Activated CD4-positive, alpha-beta T cell treated with anti-CD3 and anti-CD28 coated beads for 1 hour (primary cell): ENCODE measurements around the gene ITM2C.
A peak's percentile ranks its signal among the peaks of the same experiment; 100 is the strongest.

Source experiments
- DNase-seq: peaks from one replicate; pipeline ENCODE4 v3.0.0-alpha.2; 2020

Gene ITM2C

DNA sequence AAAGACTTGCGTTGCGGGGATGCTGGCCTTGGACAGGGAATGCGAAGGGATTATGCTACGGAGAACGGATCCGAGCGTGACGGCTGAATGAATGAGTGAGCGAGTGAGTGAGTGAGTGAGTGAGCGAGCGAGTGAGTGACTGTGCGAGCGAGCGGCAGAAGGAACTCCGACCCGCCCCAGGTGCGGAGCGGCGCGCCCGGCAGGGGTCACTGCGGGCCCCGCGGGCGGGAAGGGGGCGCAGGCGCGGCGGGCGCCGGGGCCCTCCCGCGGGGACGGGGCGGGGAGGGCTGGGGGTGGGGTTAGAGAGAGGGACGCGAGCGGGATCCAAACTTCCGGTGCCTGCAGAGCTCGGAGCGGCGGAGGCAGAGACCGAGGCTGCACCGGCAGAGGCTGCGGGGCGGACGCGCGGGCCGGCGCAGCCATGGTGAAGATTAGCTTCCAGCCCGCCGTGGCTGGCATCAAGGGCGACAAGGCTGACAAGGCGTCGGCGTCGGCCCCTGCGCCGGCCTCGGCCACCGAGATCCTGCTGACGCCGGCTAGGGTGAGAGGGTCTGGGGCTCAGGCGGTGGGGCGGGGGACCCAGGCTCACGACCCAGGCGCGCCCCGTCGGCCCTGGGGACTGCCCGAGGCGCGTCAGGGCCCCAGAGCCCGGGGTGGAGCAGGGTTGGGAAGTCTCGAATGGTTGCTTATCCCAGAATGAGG, at the start of gene ITM2C:
Gene ITM2C (plus strand): TSS at position 338 of the 702 bp plus-strand sequence. CDS start 84 bp downstream, at position 422.
- peak; percentile 63 for DNase-seq

- no peak for DNase-seq
Observed at GRCh38 chr2:230815088-230815487, 49.7 kb upstream of the ITM2C start.

GRCh38 chr2:230816735-230817134, 48.0 kb upstream of the ITM2C start:
- DNase-seq: no peak

DNA sequence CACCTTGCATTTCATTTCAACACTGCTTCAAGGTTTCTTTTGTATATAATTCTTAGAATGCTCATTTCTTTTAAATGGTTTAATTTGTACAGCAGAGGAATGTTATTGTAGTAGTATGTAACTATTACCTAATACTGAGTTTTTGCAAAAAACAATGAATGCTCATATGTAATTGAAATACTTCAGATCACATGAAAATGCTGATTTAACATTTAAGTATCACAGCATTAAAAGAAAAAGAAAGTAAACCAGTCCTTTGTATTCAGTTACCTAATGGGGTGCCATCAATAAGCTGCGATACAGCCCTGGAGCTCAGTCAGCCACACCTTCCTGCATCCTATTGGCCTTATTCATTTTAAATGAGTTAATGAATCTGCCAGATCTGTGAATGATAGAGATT, 45.3 kb upstream of the ITM2C start:
- DNase-seq: no peak

- no peak for DNase-seq
Observed at GRCh38 chr2:230821261-230821990, 43.3 kb upstream of the ITM2C start.

DNA sequence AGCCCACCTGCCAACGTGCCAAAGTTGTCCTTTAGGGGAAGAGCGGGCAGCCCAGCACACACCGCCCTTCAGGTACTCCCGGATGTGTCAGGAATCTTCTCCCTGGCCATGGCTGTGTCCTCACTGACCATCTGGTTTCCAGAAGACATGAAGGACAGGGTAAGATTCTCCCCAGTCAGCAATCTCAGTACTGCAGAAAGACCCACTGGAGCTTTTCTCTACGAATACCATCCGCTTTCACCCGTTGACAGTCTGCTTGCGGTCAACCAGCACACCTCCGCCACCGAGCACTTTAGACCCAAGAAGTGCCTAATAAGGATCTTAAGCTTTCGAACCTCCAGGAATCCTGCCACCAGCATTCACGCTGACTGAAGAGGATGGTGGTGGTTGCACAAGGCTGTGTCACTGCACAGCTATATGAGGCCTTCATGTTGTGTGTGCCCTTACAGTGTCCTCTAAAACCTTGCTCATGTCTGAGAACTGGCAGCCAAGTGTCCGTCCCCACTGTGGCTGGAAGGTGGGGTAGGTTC, 42.7 kb upstream of the ITM2C start:
- DNase-seq: no peak

GRCh38 chr2:230823264-230823964, 41.3 kb upstream of the ITM2C start:
- no peak for DNase-seq

- DNase-seq: peak; percentile 19
Observed at GRCh38 chr2:230824406-230824978, 40.2 kb upstream of the ITM2C start.

DNA sequence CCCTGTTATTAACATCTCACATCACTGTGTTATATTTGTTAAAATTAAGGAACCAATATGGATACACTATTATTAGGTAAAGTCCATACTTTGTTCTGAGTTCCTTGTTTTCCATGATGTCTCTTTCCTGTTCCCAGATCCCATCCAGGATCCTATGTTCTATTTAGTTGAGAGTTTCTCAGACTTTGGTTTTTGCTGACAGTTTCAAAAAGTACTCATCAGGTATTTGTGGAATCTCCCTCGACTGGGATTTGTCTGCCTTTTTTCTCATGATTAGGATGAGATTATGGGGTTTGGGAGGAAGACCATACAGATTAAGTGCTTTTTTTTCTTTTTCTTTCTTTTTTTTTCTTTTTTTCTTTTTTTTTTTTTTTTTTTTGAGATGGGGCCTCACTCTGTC, 39.4 kb upstream of the ITM2C start:
- DNase-seq: no peak

DNA sequence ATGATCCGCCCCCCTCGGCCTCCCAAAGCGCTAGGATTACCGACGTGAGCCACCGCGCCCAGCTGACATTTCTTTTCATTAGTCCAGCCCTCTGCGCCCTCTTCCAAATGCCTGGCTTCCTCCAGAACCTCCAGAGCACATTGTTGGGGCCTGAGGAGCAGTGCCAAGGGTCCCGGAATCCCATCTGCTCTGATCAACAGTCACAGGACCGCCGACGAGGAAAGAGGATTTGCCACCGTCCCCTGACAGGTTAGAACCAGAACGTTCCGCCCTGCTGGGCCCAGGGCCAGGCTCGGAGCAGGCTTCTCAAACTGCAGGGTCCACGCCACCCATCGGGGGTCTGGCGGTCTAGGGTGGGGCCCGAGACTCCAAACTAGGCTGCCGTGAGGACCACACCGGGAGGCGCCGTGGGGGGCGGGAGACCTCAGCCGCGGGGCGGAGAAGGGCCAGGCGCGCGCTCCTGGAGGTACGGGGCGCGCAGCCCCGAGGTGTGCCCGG, 36.9 kb upstream of the ITM2C start:
- no peak for DNase-seq

DNA sequence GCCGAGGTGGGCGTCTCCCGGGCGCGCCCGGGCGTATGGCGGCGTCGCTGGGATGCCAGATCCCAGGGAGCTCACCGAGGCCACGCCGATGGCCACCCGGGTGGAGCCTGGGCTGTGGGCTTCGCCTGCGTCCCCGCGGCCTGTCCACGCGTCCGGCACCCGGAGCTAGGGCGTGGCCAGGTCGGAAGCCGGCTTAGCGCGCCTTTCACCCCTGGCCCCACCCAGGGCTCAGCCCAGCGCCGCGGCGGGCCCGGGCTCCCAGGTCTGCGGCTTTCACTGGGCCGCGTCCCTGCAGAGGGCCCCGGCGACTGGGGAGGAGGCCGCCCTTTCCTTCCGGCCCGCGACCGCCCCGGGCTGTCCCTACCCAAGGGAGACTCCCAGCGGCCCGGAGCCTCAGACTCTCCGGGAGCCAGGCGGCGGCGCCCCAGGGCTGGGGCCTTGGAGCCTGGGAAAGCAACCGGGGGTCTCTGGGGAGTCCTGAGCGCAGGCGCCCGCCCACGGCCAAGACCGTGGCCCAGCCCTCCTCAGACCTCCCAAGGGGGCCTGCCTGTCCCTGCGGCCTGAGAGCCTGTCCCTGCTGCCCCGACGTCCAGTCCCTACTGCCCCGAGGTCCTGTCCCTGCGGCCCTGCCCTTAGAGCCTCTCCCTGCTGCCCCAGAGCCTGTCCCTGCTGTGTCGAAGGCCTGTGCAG, 36.3 kb upstream of the ITM2C start:
- no peak for DNase-seq

GRCh38 chr2:230829293-230829692, 35.4 kb upstream of the ITM2C start:
- DNase-seq: no peak

- DNase-seq: no peak
Observed at GRCh38 chr2:230829959-230830358, 34.8 kb upstream of the ITM2C start.

- no peak for DNase-seq
Observed at GRCh38 chr2:230830428-230830827, 34.3 kb upstream of the ITM2C start.

- no peak for DNase-seq
Observed at GRCh38 chr2:230840301-230840700, 24.4 kb upstream of the ITM2C start.

GRCh38 chr2:230842473-230842872, 22.3 kb upstream of the ITM2C start:
- no peak for DNase-seq

GRCh38 chr2:230843132-230843531, 21.6 kb upstream of the ITM2C start:
- no peak for DNase-seq

DNA sequence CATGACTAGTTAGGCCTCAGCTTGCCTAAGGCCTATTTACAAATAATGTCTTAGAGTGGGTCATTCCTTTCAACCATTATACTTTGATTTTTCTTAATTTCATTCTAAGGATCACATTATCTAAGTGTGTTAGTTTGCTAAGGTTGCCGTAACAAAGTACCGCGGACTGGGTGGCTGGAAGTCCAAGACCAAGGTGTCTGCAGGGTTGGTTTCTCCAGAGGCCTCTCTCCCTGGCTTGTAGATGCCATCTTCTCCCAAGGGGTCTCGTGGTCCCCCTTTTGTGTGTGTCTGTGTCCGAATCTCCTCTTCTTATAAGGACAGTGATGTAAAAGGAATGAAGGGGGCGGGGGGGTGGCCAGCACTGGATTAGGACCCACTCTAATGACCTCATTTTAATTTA, 18.4 kb upstream of the ITM2C start:
- DNase-seq: no peak

DNA sequence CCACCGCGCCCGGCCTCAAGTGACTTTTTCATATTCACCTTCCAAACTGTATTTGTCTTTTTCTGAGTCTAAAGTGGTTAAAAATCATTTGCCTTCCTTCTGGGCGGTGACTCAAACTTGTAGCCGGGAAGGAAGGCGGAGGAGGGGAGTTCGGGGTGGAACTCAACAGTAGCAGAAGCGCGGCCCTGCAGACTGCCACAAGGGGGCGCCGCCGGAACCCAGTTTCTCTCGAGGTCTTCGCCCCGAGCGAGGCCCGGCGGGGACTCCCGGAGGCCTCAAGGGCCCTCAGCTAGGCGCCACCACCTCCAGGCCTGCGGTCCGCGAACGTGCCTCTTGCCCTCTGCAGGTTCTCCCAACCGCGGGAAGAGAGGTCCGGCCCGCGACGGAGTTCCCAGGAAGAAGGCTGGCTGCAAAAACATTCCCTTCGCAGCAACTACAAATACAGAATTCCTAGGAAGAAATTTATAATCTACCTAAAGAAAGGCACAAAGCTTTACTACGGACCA, 16.8 kb upstream of the ITM2C start:
- DNase-seq: peak; percentile 79

GRCh38 chr2:230849633-230850357, 14.9 kb upstream of the ITM2C start:
- DNase-seq: peak; percentile 52

GRCh38 chr2:230850358-230850658, 14.4 kb upstream of the ITM2C start:
- no peak for DNase-seq

DNA sequence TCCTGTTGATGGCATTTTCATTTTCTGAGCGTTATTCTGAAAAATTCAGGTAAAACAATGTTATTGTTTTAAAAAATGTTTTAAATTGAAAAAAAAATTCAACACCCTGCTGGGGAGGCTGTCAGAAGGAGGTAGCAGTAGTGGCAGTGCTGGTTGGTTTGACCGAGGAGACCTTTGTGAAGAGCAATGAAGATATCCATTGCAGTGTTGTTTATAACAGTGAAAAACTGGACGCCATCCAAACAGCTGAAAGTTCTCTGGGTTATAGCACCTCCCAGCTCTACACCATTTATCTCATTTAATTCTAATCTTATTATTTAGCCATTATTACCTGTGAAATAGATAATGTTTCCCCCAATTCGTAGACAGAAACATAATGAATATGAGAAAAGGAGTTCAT, 12.6 kb upstream of the ITM2C start:
- no peak for DNase-seq
